Measurements from ENCODE around the gene SPDYC.
"Not testable (repeated sequence)": the region's sequence is repeated elsewhere in the genome, so short reads cannot be mapped to it uniquely, and the experiment has no call there.

The SPDYC gene

GRCh38 chr11:65131417-65131776, 38.6 kb upstream of the SPDYC start:
- Histone ChIP-seq H3K4me1 (ENCODE audit: insufficient read depth, low read length) (no peaks in the 10 kb centered on the region), H3K9me3 (ENCODE audit: control insufficient read depth, insufficient read depth, low read length) (no peaks in the 10 kb centered on the region), H3K36me3 (ENCODE audit: insufficient read depth, low read length) (peaks cover 12% of the 10 kb centered on the region), H3K9ac (ENCODE audit: low read depth, low read length) (no peak overlapping the region)

- H3K36me3 ChIP-seq (ENCODE audit: insufficient read depth, low read length): peaks cover 10% of the 10 kb centered on the region
Measured at GRCh38 chr11:65131895-65132237, 38.2 kb upstream of the SPDYC start.

GRCh38 chr11:65132238-65132987, 37.6 kb upstream of the SPDYC start:
- Histone ChIP-seq H3K4me1 (ENCODE audit: insufficient read depth, low read length) (no peaks in the 10 kb centered on the region), H3K9ac (ENCODE audit: low read depth, low read length) (no peak overlapping the region), H3K36me3 (ENCODE audit: insufficient read depth, low read length) (peaks cover 8% of the 10 kb centered on the region; the same call in 1 of the 2 replicates), H3K9me3 (ENCODE audit: control insufficient read depth, insufficient read depth, low read length) (no peaks in the 10 kb centered on the region)

More at GRCh38 chr11:65131895-65132237, 38.2 kb upstream of the SPDYC start:
- H3K4me1 ChIP-seq (ENCODE audit: insufficient read depth, low read length): no peaks in the 10 kb centered on the region
- H3K9me3 ChIP-seq (ENCODE audit: control insufficient read depth, insufficient read depth, low read length): no peaks in the 10 kb centered on the region
- H3K9ac ChIP-seq (ENCODE audit: low read depth, low read length): no peak overlapping the region

- H3K9me3 ChIP-seq (ENCODE audit: control insufficient read depth, insufficient read depth, low read length): no peaks in the 10 kb centered on the region
- peaks cover 8% of the 10 kb centered on the region; the same call in 1 of the 2 replicates for H3K36me3 ChIP-seq (ENCODE audit: insufficient read depth, low read length)
- H3K9ac ChIP-seq (ENCODE audit: low read depth, low read length): peak overlapping the region; percentile 85; the same call in 1 of the 2 replicates
- H3K4me1 ChIP-seq (ENCODE audit: insufficient read depth, low read length): no peaks in the 10 kb centered on the region
Measured at GRCh38 chr11:65132988-65133700, 36.9 kb upstream of the SPDYC start.

- Histone ChIP-seq H3K9ac (ENCODE audit: low read depth, low read length) (peak overlapping the region; percentile 85), H3K36me3 (ENCODE audit: insufficient read depth, low read length) (peaks cover 8% of the 10 kb centered on the region; the same call in 1 of the 2 replicates), H3K4me1 (ENCODE audit: insufficient read depth, low read length) (no peaks in the 10 kb centered on the region), H3K9me3 (ENCODE audit: control insufficient read depth, insufficient read depth, low read length) (no peaks in the 10 kb centered on the region)
Measured at GRCh38 chr11:65133724-65134123, 36.3 kb upstream of the SPDYC start.

GRCh38 chr11:65134240-65134951, 35.6 kb upstream of the SPDYC start, which contains the start of gene SYVN1:
Gene SYVN1 (minus strand): TSS chr11:65134519. CDS start chr11:65133601, 918 bp downstream.
- Histone ChIP-seq H3K9me3 (ENCODE audit: control insufficient read depth, insufficient read depth, low read length) (no peaks in the 10 kb centered on the region), H3K4me1 (ENCODE audit: insufficient read depth, low read length) (no peaks in the 10 kb centered on the region), H3K36me3 (ENCODE audit: insufficient read depth, low read length) (peaks cover 8% of the 10 kb centered on the region; the same call in 1 of the 2 replicates), H3K9ac (ENCODE audit: low read depth, low read length) (peak within 1 kb of the TSS; percentile 85)

GRCh38 chr11:65134952-65135632, 34.9 kb upstream of the SPDYC start:
- Histone ChIP-seq H3K9ac (ENCODE audit: low read depth, low read length) (peak overlapping the region; percentile 85), H3K36me3 (ENCODE audit: insufficient read depth, low read length) (peaks cover 8% of the 10 kb centered on the region; the same call in 1 of the 2 replicates), H3K9me3 (ENCODE audit: control insufficient read depth, insufficient read depth, low read length) (no peaks in the 10 kb centered on the region), H3K4me1 (ENCODE audit: insufficient read depth, low read length) (no peaks in the 10 kb centered on the region)

- H3K9me3 ChIP-seq (ENCODE audit: control insufficient read depth, insufficient read depth, low read length): no peaks in the 10 kb centered on the region
- peak overlapping the region; percentile 85 for H3K9ac ChIP-seq (ENCODE audit: low read depth, low read length)
- peaks cover 8% of the 10 kb centered on the region; the same call in 1 of the 2 replicates for H3K36me3 ChIP-seq (ENCODE audit: insufficient read depth, low read length)
- H3K4me1 ChIP-seq (ENCODE audit: insufficient read depth, low read length): no peaks in the 10 kb centered on the region
Measured at GRCh38 chr11:65135633-65136145, 34.3 kb upstream of the SPDYC start.

GRCh38 chr11:65136515-65137096, 33.4 kb upstream of the SPDYC start:
- Histone ChIP-seq H3K4me1 (ENCODE audit: insufficient read depth, low read length) (no peaks in the 10 kb centered on the region), H3K36me3 (ENCODE audit: insufficient read depth, low read length) (no peaks in the 10 kb centered on the region), H3K9ac (ENCODE audit: low read depth, low read length) (no peak overlapping the region)

GRCh38 chr11:65141896-65142494, 28.0 kb upstream of the SPDYC start:
- H3K36me3 ChIP-seq (ENCODE audit: insufficient read depth, low read length): no peaks in the 10 kb centered on the region
- no peak overlapping the region for H3K9ac ChIP-seq (ENCODE audit: low read depth, low read length)
- no peaks in the 10 kb centered on the region for H3K9me3 ChIP-seq (ENCODE audit: control insufficient read depth, insufficient read depth, low read length)
- H3K4me1 ChIP-seq (ENCODE audit: insufficient read depth, low read length): no peaks in the 10 kb centered on the region

More at GRCh38 chr11:65136515-65137096, 33.4 kb upstream of the SPDYC start:
- H3K9me3 ChIP-seq (ENCODE audit: control insufficient read depth, insufficient read depth, low read length): no peaks in the 10 kb centered on the region

GRCh38 chr11:65147352-65148075, 22.5 kb upstream of the SPDYC start:
- H3K36me3 ChIP-seq (ENCODE audit: insufficient read depth, low read length): no peaks in the 10 kb centered on the region

GRCh38 chr11:65148657-65149056, 21.4 kb upstream of the SPDYC start:
- no peaks in the 10 kb centered on the region for H3K36me3 ChIP-seq (ENCODE audit: insufficient read depth, low read length)
- peaks cover 7% of the 10 kb centered on the region; the same call in 1 of the 2 replicates for H3K4me1 ChIP-seq (ENCODE audit: insufficient read depth, low read length)
- H3K9me3 ChIP-seq (ENCODE audit: control insufficient read depth, insufficient read depth, low read length): no peaks in the 10 kb centered on the region
- H3K9ac ChIP-seq (ENCODE audit: low read depth, low read length): no peak overlapping the region

More at GRCh38 chr11:65147352-65148075, 22.5 kb upstream of the SPDYC start:
- Histone ChIP-seq H3K4me1 (ENCODE audit: insufficient read depth, low read length) (peaks cover 7% of the 10 kb centered on the region; the same call in 1 of the 2 replicates), H3K9ac (ENCODE audit: low read depth, low read length) (no peak overlapping the region), H3K9me3 (ENCODE audit: control insufficient read depth, insufficient read depth, low read length) (no peaks in the 10 kb centered on the region)

GRCh38 chr11:65150131-65150508, 19.9 kb upstream of the SPDYC start:
- not testable (repeated sequence) for H3K4me1 ChIP-seq (ENCODE audit: insufficient read depth, low read length); H3K36me3 ChIP-seq (ENCODE audit: insufficient read depth, low read length); H3K9ac ChIP-seq (ENCODE audit: low read depth, low read length); H3K9me3 ChIP-seq (ENCODE audit: control insufficient read depth, insufficient read depth, low read length)

All from ES-I3 (cell line).